Measurements from ENCODE around the gene SLCO3A1. TPM values are rescaled to one million over a fixed set of nuclear protein-coding genes. Genes with fewer than 3 reads are reported as not detected.

The SLCO3A1 gene
- total RNA-seq, 1 experiment from 2014 or later, result 5.1 TPM

GRCh38 chr15:92071045-92071634 is 217.6 kb downstream of the SLCO3A1 start:
- H2AFZ ChIP-seq (ENCODE audit: low read depth, low read length, poor library complexity, severe bottlenecking), result no peak overlapping the region
- RAD21 ChIA-PET (ENCODE audit: low non-redundant PET in 1 of 2, low total read pairs in 2 of 2, uncharacterized antibody in 2 of 2, unreplicated experiment in 2 of 2), result no interaction called here
- no peak overlapping the region for H3K4me2 ChIP-seq (ENCODE audit: low read length)
- H3K27me3 ChIP-seq (ENCODE audit: insufficient read depth, low read length), result no peaks in the 10 kb centered on the region; the same call in 1 of the 2 replicates
- no peaks in the 10 kb centered on the region for H4K20me1 ChIP-seq (ENCODE audit: insufficient read depth)
- ATAC-seq (no peak), DNase-seq (ENCODE audit: low read depth, low spot score) (no peak)
- H3K4me3 ChIP-seq (replicated peaks in 1 of 2; ENCODE audit: low read depth in 1 of 2, low read length in 2 of 2), result no peak overlapping the region
- H3K9ac ChIP-seq (ENCODE audit: low read length), result no peak overlapping the region
- H3K79me2 ChIP-seq (ENCODE audit: insufficient read depth, low read length), result no peaks in the 10 kb centered on the region
- no peaks in the 10 kb centered on the region for H3K9me2 ChIP-seq (ENCODE audit: insufficient read depth)
- BruUV-seq (replicated peaks), result no TSS peak
- intact Hi-C loops (cut with micrococcal nuclease), result no loop called here
- TF ChIP-seq CTCF (IDR thresholded peaks at IDR 0.05 in 2 of 3, conservative IDR thresholded peaks at IDR 0.05 in 1 of 3; ENCODE audit: borderline replicate concordance in 1 of 3, insufficient read depth in 1 of 3, low read depth in 2 of 3, low read length in 2 of 3), result no peak
- TF ChIP-seq ZFX (IDR thresholded peaks at IDR 0.05), result no peak
- no peak for TF ChIP-seq SIN3A (IDR thresholded peaks at IDR 0.05; ENCODE audit: low read depth)
- TF ChIP-seq CEBPB (IDR thresholded peaks at IDR 0.05; ENCODE audit: low read depth), result no peak
- TF ChIP-seq POLR2A (IDR thresholded peaks at IDR 0.05; ENCODE audit: borderline replicate concordance, extremely low read depth, insufficient read depth, insufficient read length), result no peak
- TF ChIP-seq SRF (IDR thresholded peaks at IDR 0.05; ENCODE audit: low read depth), result no peak
- no peak overlapping the region for H3K27ac ChIP-seq (ENCODE audit: low read depth, low read length)
- H3K36me3 ChIP-seq (ENCODE audit: control insufficient read depth in 1 of 2, insufficient read depth in 2 of 2, low read length in 2 of 2), result no peaks in the 10 kb centered on the region
- no peaks in the 10 kb centered on the region for H3K9me3 ChIP-seq (ENCODE audit: control insufficient read depth in 1 of 2, insufficient read depth in 1 of 2, low read depth in 1 of 2, low read length in 2 of 2)
- peaks cover 2 to 13% of the 10 kb centered on the region in 2 experiments; a peak in 3 of 4 replicates for H3K4me1 ChIP-seq (ENCODE audit: control insufficient read depth in 1 of 2, insufficient read depth in 2 of 2, low read length in 2 of 2)
- CTCF ChIA-PET, result no interaction called here
- POLR2A ChIA-PET, result no interaction called here

- CTCF ChIA-PET, result no interaction called here
- H3K27ac ChIP-seq (ENCODE audit: low read depth, low read length), result no peak overlapping the region
- no peak for ATAC-seq
Measured at GRCh38 chr15:92073044-92073785, 219.7 kb downstream of the SLCO3A1 start.

More at GRCh38 chr15:92073044-92073785, 219.7 kb downstream of the SLCO3A1 start:
- Histone ChIP-seq H3K4me3 (replicated peaks in 1 of 2; ENCODE audit: low read depth in 1 of 2, low read length in 2 of 2) (no peak overlapping the region), H3K79me2 (ENCODE audit: insufficient read depth, low read length) (no peaks in the 10 kb centered on the region), H3K9ac (ENCODE audit: low read length) (no peak overlapping the region), H3K4me2 (ENCODE audit: low read length) (no peak overlapping the region), H3K4me1 (ENCODE audit: control insufficient read depth in 1 of 2, insufficient read depth in 2 of 2, low read length in 2 of 2) (peaks cover 2 to 13% of the 10 kb centered on the region in 2 experiments; a peak in 3 of 4 replicates), H3K27me3 (ENCODE audit: insufficient read depth, low read length) (no peaks in the 10 kb centered on the region), H3K9me2 (ENCODE audit: insufficient read depth) (no peaks in the 10 kb centered on the region), H4K20me1 (ENCODE audit: insufficient read depth) (no peaks in the 10 kb centered on the region), H3K36me3 (ENCODE audit: control insufficient read depth in 1 of 2, insufficient read depth in 2 of 2, low read length in 2 of 2) (no peaks in the 10 kb centered on the region), H2AFZ (ENCODE audit: low read depth, low read length, poor library complexity, severe bottlenecking) (no peak overlapping the region), H3K9me3 (ENCODE audit: control insufficient read depth in 1 of 2, insufficient read depth in 1 of 2, low read depth in 1 of 2, low read length in 2 of 2) (no peaks in the 10 kb centered on the region)
- no peak for DNase-seq (ENCODE audit: low read depth, low spot score)
- intact Hi-C loops (cut with micrococcal nuclease), result no loop called here
- no TSS peak for BruUV-seq (replicated peaks)
- RAD21 ChIA-PET (ENCODE audit: low non-redundant PET in 1 of 2, low total read pairs in 2 of 2, uncharacterized antibody in 2 of 2, unreplicated experiment in 2 of 2), result no interaction called here
- POLR2A ChIA-PET, result no interaction called here
- TF ChIP-seq POLR2A (IDR thresholded peaks at IDR 0.05; ENCODE audit: borderline replicate concordance, extremely low read depth, insufficient read depth, insufficient read length), result no peak
- no peak for TF ChIP-seq EZH2phosphoT487 (IDR thresholded peaks at IDR 0.05; ENCODE audit: borderline replicate concordance)
- TF ChIP-seq TCF7L2 (IDR thresholded peaks at IDR 0.05; ENCODE audit: borderline replicate concordance, extremely low read depth, insufficient read depth, insufficient read length), result no peak
- no peak for TF ChIP-seq REST (IDR thresholded peaks at IDR 0.05; ENCODE audit: low read depth)
- TF ChIP-seq YY1 (IDR thresholded peaks at IDR 0.05; ENCODE audit: extremely low read depth, insufficient replicate concordance, low read depth, low read length), result no peak
- no peak for TF ChIP-seq ZNF274 (IDR thresholded peaks at IDR 0.05; ENCODE audit: low read depth, low read length)

All from HCT116 (cell line).